ENCODE measurements around the gene NDRG4.

NDRG4 gene

GRCh38 chr16:58543685-58544084 is 43.7 kb downstream of the NDRG4 start:
- DNase-seq (ENCODE audit: low read depth) = no peak

GRCh38 chr16:58548378-58548777 is 48.4 kb downstream of the NDRG4 start:
- no peak for DNase-seq (ENCODE audit: low read depth)

- DNase-seq (ENCODE audit: low read depth) = no peak
These were observed 51.6 kb downstream of the NDRG4 start for GRCh38 chr16:58551496-58551895.

GRCh38 chr16:58556678-58557077 is 56.7 kb downstream of the NDRG4 start:
- no peak for DNase-seq (ENCODE audit: low read depth)

Measured in stimulated activated CD8-positive, alpha-beta memory T cell treated with anti-CD3 and anti-CD28 coated beads, Interleukin-4, amount 100 ng/mL, for 24 hours (primary cell).